Spleen (tissue), 11 donors: ENCODE measurements around the gene CGNL1. TPM values are rescaled to one million over a fixed set of nuclear protein-coding genes. Genes with fewer than 3 reads are reported as not detected.

Source experiments
- DNase-seq: peaks from one replicate; pipeline ENCODE4 v3.0.0-alpha.2; 2020
- H3K27ac ChIP-seq, 8 donors: fragments of 200-600 bp; sonication (generic) in 7 of 8; 1 replicate in 4 of 8; 2 replicates in 4 of 8; pipeline versions ENCODE4 v1.5.0 to v1.8.0; 2016 to 2021; ENCODE audit warnings: inconsistent platforms in 4 of 8, mild to moderate bottlenecking in 4 of 8, moderate library complexity in 1 of 8
- H3K27me3 ChIP-seq, 7 donors: fragments of 200-600 bp; sonication (generic) in 6 of 7; replicated peaks in 1 of 7; 1 replicate in 4 of 7; 2 replicates in 3 of 7; pipeline versions ENCODE4 v1.5.0 to v1.8.0; 2016 to 2021; ENCODE audit warnings: inconsistent platforms in 3 of 7, mild to moderate bottlenecking in 1 of 7
- H3K36me3 ChIP-seq, 6 donors: fragments of 200-600 bp; sonication (generic) in 5 of 6; 1 replicate in 4 of 6; 2 replicates in 2 of 6; pipeline versions ENCODE4 v1.5.0 to v1.8.0; 2016 to 2021; ENCODE audit warnings: inconsistent platforms in 2 of 6
- H3K4me1 ChIP-seq, 6 donors: fragments of 200-600 bp; sonication (generic) in 5 of 6; 1 replicate in 3 of 6; 2 replicates in 3 of 6; pipeline versions ENCODE4 v1.5.0 to v1.8.0; 2016 to 2021; ENCODE audit warnings: inconsistent platforms in 3 of 6
- H3K4me3 ChIP-seq, 8 donors: fragments of 200-600 bp; sonication (generic) in 7 of 8; 1 replicate in 4 of 8; 2 replicates in 4 of 8; pipeline versions ENCODE4 v1.5.0 to v1.8.0; 2016 to 2021; ENCODE audit warnings: inconsistent platforms in 4 of 8, mild to moderate bottlenecking in 4 of 8, moderate library complexity in 2 of 8
- H3K9me3 ChIP-seq, 8 donors: fragments of 200-600 bp; sonication (generic) in 7 of 8; 1 replicate in 4 of 8; 2 replicates in 4 of 8; pipeline versions ENCODE4 v1.5.0 to v1.8.0; 2016 to 2021; ENCODE audit warnings: inconsistent platforms in 4 of 8
- POLR2A ChIP-seq, 3 donors: fragments of 450-650 bp; IDR thresholded peaks; one replicate each; pipeline ENCODE4 v1.5.1; 2017; ENCODE audit warnings: antibody characterized with exemption in 3 of 3, mild to moderate bottlenecking in 1 of 3
- POLR2AphosphoS5 ChIP-seq, 3 donors: sonication (generic); formaldehyde crosslinking; IDR thresholded peaks; one replicate each; pipeline ENCODE4 v1.5.1; 2017; ENCODE audit warnings: antibody characterized with exemption in 3 of 3
- WGBS, 5 donors: extraction: QIAGEN DNeasy Blood & Tissue Kit in 3 of 5; methylation state at CpG; one replicate each; pipeline versions ENCODE4 v1.1.5 to v1.1.7; 2013 to 2018; 5-methylcytosine and 5-hydroxymethylcytosine counted together
- intact Hi-C: fragments of 100-400 bp; cut with DNase I; formaldehyde crosslinking; loops from one replicate; pipeline ENCODE4 v1.15.0; 2023; ENCODE audit warnings: low total_unique reads
- polyA plus RNA-seq, 3 donors: library from polyadenylated mRNA; stranded (reverse); fragments of 200-250 nt; gene quantifications; one replicate each; pipeline ENCODE4 v1.2.1, GENCODE V29; 2013
- total RNA-seq, 7 donors: library from RNA; depleted of rRNA in 3 of 7; stranded (reverse); fragments of >200 nt in 3 of 7; fragmentation: NEBNext Ultra II Directional in 4 of 7; extraction: Animal tissue kit (Norgen Biotek cat#: 25700) in 4 of 7; gene quantifications; one replicate each; pipeline versions ENCODE4 v1.1.0 to v1.2.1, GENCODE V29; 2016 to 2021
- TF ChIP-seq, protein P1 (sequence below), 11 experiments: fragments of 200-600 bp in 7 of 11; fragments of 450-650 bp in 4 of 11; sonication (generic) in 4 of 11; IDR thresholded peaks in 8 of 11; conservative IDR thresholded peaks in 3 of 11; 1 replicate in 7 of 11; 2 replicates in 4 of 11; pipeline versions ENCODE4 v1.4.0 to v1.8.0; 2016 to 2021; ENCODE audit warnings: antibody characterized with exemption in 11 of 11, inconsistent platforms in 4 of 11, mild to moderate bottlenecking in 1 of 11
- donor health status: healthy with polysubstance abuse.
- donor health status: DM: no; HTN: no; CAD: no; lungs with moderate emphysema.
- donor health status: DM: no; HTN: no; CAD: no.
- donor health status: Bipolar disorder and iron deficiency.
- donor health status: healthy.
- donor health status: DM: no; HTN: no; CAD: no.
- donor health status: DM: yes; HTN: yes; CAD: no.

The CGNL1 gene
- total and polyA plus RNA-seq, 10 donors = 0.07 to 0.73 (median 0.36) TPM

DNA sequence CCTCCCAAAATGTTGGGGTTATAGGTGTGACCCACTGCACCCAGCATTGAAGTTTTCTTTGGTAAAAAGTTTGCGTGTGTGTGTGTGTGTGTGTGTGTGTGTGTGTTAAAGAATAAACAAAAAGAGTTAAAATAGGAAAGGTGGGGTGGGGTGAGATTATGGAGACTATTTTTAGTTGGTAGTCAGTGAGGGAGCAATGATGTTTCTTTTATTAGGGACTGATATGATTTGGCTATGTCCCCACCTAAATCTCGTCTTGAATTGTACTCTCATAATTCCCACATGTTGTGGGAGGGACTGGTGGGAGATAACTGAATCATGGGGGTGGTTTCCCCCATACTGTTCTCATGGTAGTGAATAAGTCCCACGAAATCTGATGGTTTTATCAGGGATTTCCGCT is 92.2 kb downstream of the CGNL1 start:
- intact Hi-C loops = no loop called here

DNA sequence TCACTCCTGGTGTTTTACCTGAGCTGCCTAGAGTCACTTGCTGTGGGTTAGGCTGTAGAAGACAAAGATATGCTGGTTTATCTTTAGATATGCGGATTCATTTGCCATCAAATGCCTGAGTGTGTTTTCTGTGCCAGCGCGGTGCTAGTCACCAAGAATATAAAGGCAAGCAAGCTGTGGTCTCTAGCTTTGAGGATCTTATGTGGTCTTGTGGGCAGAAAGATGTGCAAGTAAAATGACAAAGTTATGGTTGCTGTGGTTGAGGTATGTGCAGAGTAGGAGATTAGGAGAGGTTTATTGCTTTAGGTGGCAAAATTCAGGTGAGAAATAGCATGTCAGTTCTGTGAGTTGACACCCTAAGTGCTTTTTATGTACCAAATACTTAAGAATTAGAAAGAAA is 94.2 kb downstream of the CGNL1 start:
- no peaks in the 10 kb centered on the region for H3K4me1 ChIP-seq
- H3K4me3 ChIP-seq = no peak overlapping the region
- TF ChIP-seq, protein P1, sequence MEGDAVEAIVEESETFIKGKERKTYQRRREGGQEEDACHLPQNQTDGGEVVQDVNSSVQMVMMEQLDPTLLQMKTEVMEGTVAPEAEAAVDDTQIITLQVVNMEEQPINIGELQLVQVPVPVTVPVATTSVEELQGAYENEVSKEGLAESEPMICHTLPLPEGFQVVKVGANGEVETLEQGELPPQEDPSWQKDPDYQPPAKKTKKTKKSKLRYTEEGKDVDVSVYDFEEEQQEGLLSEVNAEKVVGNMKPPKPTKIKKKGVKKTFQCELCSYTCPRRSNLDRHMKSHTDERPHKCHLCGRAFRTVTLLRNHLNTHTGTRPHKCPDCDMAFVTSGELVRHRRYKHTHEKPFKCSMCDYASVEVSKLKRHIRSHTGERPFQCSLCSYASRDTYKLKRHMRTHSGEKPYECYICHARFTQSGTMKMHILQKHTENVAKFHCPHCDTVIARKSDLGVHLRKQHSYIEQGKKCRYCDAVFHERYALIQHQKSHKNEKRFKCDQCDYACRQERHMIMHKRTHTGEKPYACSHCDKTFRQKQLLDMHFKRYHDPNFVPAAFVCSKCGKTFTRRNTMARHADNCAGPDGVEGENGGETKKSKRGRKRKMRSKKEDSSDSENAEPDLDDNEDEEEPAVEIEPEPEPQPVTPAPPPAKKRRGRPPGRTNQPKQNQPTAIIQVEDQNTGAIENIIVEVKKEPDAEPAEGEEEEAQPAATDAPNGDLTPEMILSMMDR (IDR thresholded peaks at IDR 0.05 in 8 of 11, conservative IDR thresholded peaks at IDR 0.05 in 3 of 11) = no peak
- no peak for TF ChIP-seq POLR2A (IDR thresholded peaks at IDR 0.05)
- TF ChIP-seq POLR2AphosphoS5 (IDR thresholded peaks at IDR 0.05) = no peak
- no peaks in the 10 kb centered on the region for H3K36me3 ChIP-seq
- peaks cover 0 to 37% (median 7%) of the 10 kb centered on the region in 7 donors for H3K27me3 ChIP-seq
- DNase-seq = no peak
- 75 to 88% (median 87%) methylated on average over 3 of the region's 3 CpGs for WGBS, 5 donors
- no peaks in the 10 kb centered on the region for H3K9me3 ChIP-seq
- H3K27ac ChIP-seq = no peak overlapping the region
- intact Hi-C loops = no loop called here

More for the DNA sequence above, 92.2 kb downstream of the CGNL1 start:
- Histone ChIP-seq H3K27ac (no peak overlapping the region), H3K4me3 (no peak overlapping the region), H3K9me3 (no peaks in the 10 kb centered on the region), H3K36me3 (no peaks in the 10 kb centered on the region), H3K27me3 (peaks cover 0 to 45% (median 7%) of the 10 kb centered on the region in 7 donors), H3K4me1 (no peaks in the 10 kb centered on the region)
- DNase-seq = no peak
- 80 to 88% (median 83%) methylated on average over 4 of the region's 4 CpGs for WGBS, 5 donors
- TF ChIP-seq, protein P1 (IDR thresholded peaks at IDR 0.05 in 8 of 11, conservative IDR thresholded peaks at IDR 0.05 in 3 of 11) = no peak
- no peak for TF ChIP-seq POLR2A (IDR thresholded peaks at IDR 0.05)
- no peak for TF ChIP-seq POLR2AphosphoS5 (IDR thresholded peaks at IDR 0.05)

DNA sequence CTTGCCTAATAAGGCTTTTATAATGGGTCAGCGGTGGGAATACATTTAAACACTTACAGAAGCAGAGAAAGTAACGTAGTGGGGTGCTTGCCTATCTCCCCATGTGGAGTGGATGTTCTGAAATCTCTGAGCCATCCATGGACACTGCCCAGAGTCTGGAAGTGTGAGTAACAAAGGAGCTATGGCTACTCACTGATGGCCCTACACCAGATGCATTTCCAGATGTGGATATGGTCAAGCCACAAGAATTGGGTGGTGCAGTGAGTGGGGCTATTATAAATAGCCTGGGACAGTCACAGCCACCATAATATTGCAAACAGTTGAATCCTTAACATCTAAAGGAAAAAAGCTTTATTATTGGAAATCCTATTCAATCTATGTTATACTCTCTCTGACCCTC is 96.6 kb downstream of the CGNL1 start:
- H3K4me1 ChIP-seq = no peaks in the 10 kb centered on the region
- no peaks in the 10 kb centered on the region for H3K9me3 ChIP-seq
- H3K4me3 ChIP-seq = no peak overlapping the region
- H3K27ac ChIP-seq = no peak overlapping the region
- no peaks in the 10 kb centered on the region for H3K36me3 ChIP-seq
- no peak for DNase-seq
- no peak for TF ChIP-seq POLR2AphosphoS5 (IDR thresholded peaks at IDR 0.05)
- TF ChIP-seq POLR2A (IDR thresholded peaks at IDR 0.05) = no peak
- TF ChIP-seq, protein P1 (IDR thresholded peaks at IDR 0.05 in 8 of 11, conservative IDR thresholded peaks at IDR 0.05 in 3 of 11) = no peak
- 79 to 96% (median 87%) methylated on average over 2 of the region's 2 CpGs for WGBS, 5 donors
- peaks cover 0 to 18% (median 7%) of the 10 kb centered on the region in 7 donors for H3K27me3 ChIP-seq
- intact Hi-C loops = no loop called here

DNA sequence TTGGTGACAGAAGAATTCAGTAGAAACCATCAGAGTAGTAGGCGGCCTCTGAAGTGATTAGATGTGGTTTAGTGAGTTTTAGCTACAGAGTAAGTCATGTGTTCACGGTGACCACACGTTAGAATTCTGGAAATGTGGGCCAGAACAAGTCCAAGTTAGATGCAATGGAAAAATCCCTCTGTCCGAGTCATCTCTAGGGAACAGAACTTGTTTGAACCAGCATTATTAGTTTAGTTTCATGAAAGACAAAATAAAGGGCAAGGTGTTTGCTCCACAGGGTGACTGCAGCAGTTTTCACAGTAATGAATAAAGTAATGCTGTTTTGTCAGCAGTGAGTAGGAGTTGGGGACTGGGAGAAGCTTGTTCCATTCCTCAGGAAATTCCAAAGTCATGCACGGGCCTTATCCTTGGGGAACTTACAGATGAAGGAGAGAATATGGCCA is 100.2 kb downstream of the CGNL1 start:
- 74 to 85% (median 79%) methylated on average over 5 of the region's 5 CpGs for WGBS, 5 donors
- no peak for DNase-seq
- no peaks in the 10 kb centered on the region for H3K9me3 ChIP-seq
- intact Hi-C loops = no loop called here
- TF ChIP-seq POLR2A (IDR thresholded peaks at IDR 0.05) = no peak
- no peak for TF ChIP-seq POLR2AphosphoS5 (IDR thresholded peaks at IDR 0.05)
- TF ChIP-seq, protein P1 (IDR thresholded peaks at IDR 0.05 in 8 of 11, conservative IDR thresholded peaks at IDR 0.05 in 3 of 11) = no peak
- H3K27ac ChIP-seq = no peak overlapping the region
- no peaks in the 10 kb centered on the region for H3K36me3 ChIP-seq
- H3K4me1 ChIP-seq = no peaks in the 10 kb centered on the region
- H3K4me3 ChIP-seq = no peak overlapping the region
- peaks cover 0 to 2% (median 0%) of the 10 kb centered on the region in 7 donors for H3K27me3 ChIP-seq
